ENCODE data around the gene OTOP2.

GRCh38 chr17:74945543-74945942, 21.5 kb downstream of the OTOP2 start:
- TF ChIP-seq CTCF (conservative IDR thresholded peaks at IDR 0.05; ENCODE audit: low read depth, low read length) (no peak), EZH2 (IDR thresholded peaks at IDR 0.05; ENCODE audit: borderline replicate concordance, low read depth, low read length, poor library complexity, severe bottlenecking) (no peak)

Data from A673 (cell line).